Activated T-cell treated with anti-CD3 and anti-CD28 coated beads, Interleukin-2, amount 50 U/mL, for 48 hours (primary cell): ENCODE data around the gene MICU2.

Experiments used
- DNase-seq, 2 experiments: peaks; one replicate each; pipeline ENCODE4 v3.0.0-alpha.2; 2020

MICU2 gene

GRCh38 chr13:21481359-21481758, 122.6 kb downstream of the MICU2 start:
- no peak for DNase-seq

GRCh38 chr13:21478881-21479808, 124.8 kb downstream of the MICU2 start:
- DNase-seq, result no peak

GRCh38 chr13:21476893-21477472, 127.0 kb downstream of the MICU2 start:
- DNase-seq, result peak; percentile 86 to 87

GRCh38 chr13:21475115-21475514, 128.9 kb downstream of the MICU2 start:
- no peak for DNase-seq

- no peak for DNase-seq
These were observed 133.2 kb downstream of the MICU2 start for GRCh38 chr13:21470785-21471184.

- no peak for DNase-seq
These were observed 137.4 kb downstream of the MICU2 start for GRCh38 chr13:21466527-21466926.

- DNase-seq, result no peak
These were observed 138.2 kb downstream of the MICU2 start for GRCh38 chr13:21465710-21466160.

GRCh38 chr13:21463424-21463823, 140.5 kb downstream of the MICU2 start:
- no peak for DNase-seq

- DNase-seq, result no peak
These were observed 142.8 kb downstream of the MICU2 start for GRCh38 chr13:21461131-21461530.

- DNase-seq, result peak; percentile 95 to 96
These were observed 144.9 kb downstream of the MICU2 start, which contains the start of gene ZDHHC20 for GRCh38 chr13:21458813-21459701. ZDHHC20 (minus strand) TSS chr13:21459303; CDS start chr13:21459171, 132 bp downstream.

- peak; percentile 79 to 80 for DNase-seq
These were observed 145.5 kb downstream of the MICU2 start for GRCh38 chr13:21458451-21458812.

- DNase-seq, result no peak
These were observed 150.4 kb downstream of the MICU2 start for GRCh38 chr13:21453387-21454081.

- no peak for DNase-seq
These were observed 153.0 kb downstream of the MICU2 start for GRCh38 chr13:21450936-21451335.

- DNase-seq, result no peak
These were observed 157.3 kb downstream of the MICU2 start for GRCh38 chr13:21446656-21447055.

GRCh38 chr13:21445759-21446158, 158.2 kb downstream of the MICU2 start:
- no peak for DNase-seq

- DNase-seq, result no peak
These were observed 160.8 kb downstream of the MICU2 start for GRCh38 chr13:21443171-21443570.
